Astrocyte (in vitro differentiated cells and primary cell): ENCODE data around the gene COL23A1. TPM values are rescaled to one million over a fixed set of nuclear protein-coding genes. Genes with fewer than 3 reads are reported as not detected.

ENCODE experiments used
- DNase-seq: peaks from one replicate; pipeline ENCODE4 v3.0.0-alpha.2; 2010; ENCODE audit warnings: low read depth
- FAIRE-seq: peaks from 2 replicates; lab custom pipeline; 2011; peaks lifted over from hg19 to GRCh38; lab: Jason Lieb, UNC
- H2AFZ ChIP-seq: 2 replicates; pipeline ENCODE4 v1.6.0; 2012; ENCODE audit warnings: low read depth, low read length, inconsistent platforms
- H3K27ac ChIP-seq: 2 replicates; pipeline ENCODE4 v1.5.1; 2011; ENCODE audit warnings: low read depth, low read length, inconsistent platforms
- H3K27me3 ChIP-seq: 2 replicates; pipeline ENCODE4 v1.6.0; 2011; ENCODE audit warnings: low read length, inconsistent platforms; ENCODE audit not compliant: insufficient read depth
- H3K36me3 ChIP-seq: 2 replicates; pipeline ENCODE4 v1.5.1; 2011; ENCODE audit warnings: low read length, inconsistent platforms; ENCODE audit not compliant: insufficient read depth
- H3K4me1 ChIP-seq: 2 replicates; pipeline ENCODE4 v1.5.1; 2011; ENCODE audit warnings: low read length, inconsistent platforms; ENCODE audit not compliant: insufficient read depth
- H3K4me2 ChIP-seq: 2 replicates; pipeline ENCODE4 v1.6.0; 2012; ENCODE audit warnings: low read length, inconsistent platforms
- H3K4me3 ChIP-seq: 2 replicates; pipeline ENCODE4 v1.5.1; 2011; ENCODE audit warnings: low read depth, mild to moderate bottlenecking, low read length, inconsistent platforms; ENCODE audit not compliant: insufficient read depth
- H3K79me2 ChIP-seq: 2 replicates; pipeline ENCODE4 v1.6.0; 2012; ENCODE audit warnings: mild to moderate bottlenecking, low read length, inconsistent platforms; ENCODE audit not compliant: insufficient read depth
- H3K9ac ChIP-seq: 2 replicates; pipeline ENCODE4 v1.6.0; 2012; ENCODE audit warnings: mild to moderate bottlenecking, low read length, inconsistent platforms
- H3K9me3 ChIP-seq: 2 replicates; pipeline ENCODE4 v1.5.1; 2012; ENCODE audit warnings: low read depth, mild to moderate bottlenecking, low read length, inconsistent platforms; ENCODE audit not compliant: insufficient read depth
- H4K20me1 ChIP-seq: 2 replicates; pipeline ENCODE4 v1.6.0; 2012; ENCODE audit warnings: low read length, inconsistent platforms; ENCODE audit not compliant: insufficient read depth
- H3K27ac Mint-ChIP-seq: one replicate; pipeline ENCODE4 v1.8.0; 2021; ENCODE audit warnings: mild to moderate bottlenecking, mixed read lengths; ENCODE audit not compliant: unreplicated experiment
- H3K27me3 Mint-ChIP-seq: one replicate; pipeline ENCODE4 v1.8.0; 2021; ENCODE audit warnings: low read depth, mixed read lengths; ENCODE audit not compliant: unreplicated experiment
- H3K36me3 Mint-ChIP-seq: one replicate; pipeline ENCODE4 v1.8.0; 2021; ENCODE audit warnings: low read depth, mixed read lengths; ENCODE audit not compliant: unreplicated experiment
- H3K4me1 Mint-ChIP-seq: one replicate; pipeline ENCODE4 v1.8.0; 2021; ENCODE audit warnings: low read depth, mixed read lengths; ENCODE audit not compliant: unreplicated experiment
- H3K4me3 Mint-ChIP-seq: one replicate; pipeline ENCODE4 v1.8.0; 2021; ENCODE audit warnings: mild to moderate bottlenecking, moderate library complexity, mixed read lengths; ENCODE audit not compliant: unreplicated experiment
- H3K9me3 Mint-ChIP-seq: one replicate; pipeline ENCODE4 v1.8.0; 2021; ENCODE audit warnings: mild to moderate bottlenecking, mixed read lengths; ENCODE audit not compliant: unreplicated experiment
- CTCF ChIP-seq: IDR thresholded peaks from 2 replicates; pipeline ENCODE4 v1.5.1; 2011; ENCODE audit warnings: low read depth, mild to moderate bottlenecking, inconsistent platforms, low read length, moderate library complexity; ENCODE audit not compliant: insufficient read depth
- EZH2 ChIP-seq: IDR thresholded peaks from 2 replicates; pipeline ENCODE4 v1.6.1; 2012; ENCODE audit warnings: mild to moderate bottlenecking, low read length, inconsistent platforms; ENCODE audit not compliant: insufficient read depth
- total RNA-seq: library from RNA; stranded (reverse); gene quantifications from 2 replicates; pipeline ENCODE4 v1.2.1, GENCODE V29; 2021

COL23A1 gene
- total RNA-seq, 1 donor from 2014 or later: 0.16 TPM

DNA sequence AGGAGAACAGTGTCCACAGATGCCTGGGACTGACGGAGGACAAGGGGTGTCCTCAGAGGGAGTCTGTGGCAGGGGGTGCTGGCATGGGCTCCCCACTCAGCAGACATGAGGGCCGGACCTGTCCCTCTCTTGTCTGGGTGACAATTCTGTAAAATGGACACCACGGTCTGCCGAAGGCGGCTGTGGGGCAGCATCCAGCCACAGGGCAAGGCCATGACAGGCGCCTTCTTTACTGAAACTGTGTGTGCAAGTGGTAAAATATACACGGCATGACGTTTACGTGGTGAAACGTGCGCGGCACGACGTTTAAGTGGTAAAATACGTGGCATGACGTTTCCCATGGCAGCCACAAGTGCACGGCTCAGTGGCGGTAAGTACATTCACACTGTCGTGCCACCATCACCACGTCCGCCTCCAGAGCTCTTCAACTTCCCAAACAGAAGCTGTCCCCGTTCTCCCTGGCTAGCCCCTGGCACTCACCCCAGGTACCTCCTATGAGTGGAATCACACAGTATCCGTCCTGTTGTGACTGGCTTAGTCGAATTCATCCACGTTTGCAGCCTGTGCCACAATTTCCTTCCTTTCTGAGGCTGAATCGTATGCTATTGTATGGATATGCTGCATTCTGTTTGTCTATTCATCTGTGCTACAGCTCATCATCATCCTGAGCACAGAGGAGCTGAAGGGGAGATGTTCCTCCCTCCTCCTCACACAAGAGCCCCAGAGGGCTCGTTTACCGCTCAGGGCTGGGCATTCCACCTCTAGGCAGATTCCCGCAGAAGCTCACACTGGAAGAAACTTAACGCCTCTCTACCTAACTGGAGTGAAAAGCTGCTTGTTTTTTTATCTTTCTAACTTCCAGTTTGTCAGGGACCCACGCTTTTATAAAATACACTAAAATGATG lies 52.5 kb downstream of the COL23A1 start:
- Mint-ChIP-seq H3K27me3 (peaks cover 10% of the 10 kb centered on the region), H3K4me1 (peaks cover 9% of the 10 kb centered on the region), H3K36me3 (no peaks in the 10 kb centered on the region), H3K4me3 (no peak overlapping the region), H3K9me3 (no peaks in the 10 kb centered on the region), H3K27ac (no peak overlapping the region)
- Histone ChIP-seq H3K36me3 (no peaks in the 10 kb centered on the region), H3K79me2 (no peaks in the 10 kb centered on the region), H3K9me3 (no peaks in the 10 kb centered on the region), H3K9ac (no peak overlapping the region), H3K27ac (no peak overlapping the region), H4K20me1 (no peaks in the 10 kb centered on the region), H2AFZ (no peak overlapping the region), H3K4me2 (no peak overlapping the region), H3K27me3 (no peaks in the 10 kb centered on the region), H3K4me3 (no peak overlapping the region), H3K4me1 (no peaks in the 10 kb centered on the region)
- DNase-seq (no peak), FAIRE-seq (no peak)
- TF ChIP-seq EZH2 (no peak), CTCF (no peak)

GRCh38 chr5:178536541-178537466 lies 53.4 kb downstream of the COL23A1 start:
- Histone ChIP-seq H3K4me1 (no peaks in the 10 kb centered on the region), H3K27me3 (no peaks in the 10 kb centered on the region), H3K36me3 (no peaks in the 10 kb centered on the region), H3K9ac (no peak overlapping the region), H3K4me3 (no peak overlapping the region), H3K79me2 (no peaks in the 10 kb centered on the region), H4K20me1 (no peaks in the 10 kb centered on the region), H3K4me2 (no peak overlapping the region), H3K27ac (no peak overlapping the region), H2AFZ (no peak overlapping the region), H3K9me3 (no peaks in the 10 kb centered on the region)
- H3K9me3 Mint-ChIP-seq: no peaks in the 10 kb centered on the region
- TF ChIP-seq EZH2: no peak
- TF ChIP-seq CTCF: no peak
- no peak for DNase-seq
- no peak overlapping the region for H3K27ac Mint-ChIP-seq
- no peak for FAIRE-seq
- no peak overlapping the region for H3K4me3 Mint-ChIP-seq
- H3K36me3 Mint-ChIP-seq: no peaks in the 10 kb centered on the region
- H3K27me3 Mint-ChIP-seq: peaks cover 10% of the 10 kb centered on the region
- peaks cover 4% of the 10 kb centered on the region for H3K4me1 Mint-ChIP-seq
